IMR-90 (cell line): ENCODE results near the gene WBP2NL. TPM values are rescaled to one million over a fixed set of nuclear protein-coding genes. Genes with fewer than 3 reads are reported as not detected.

Experiments used
- ATAC-seq: fragments of 200-7000 bp; cut with Tn5 transposase; 2 replicates; pipeline ENCODE4 v1.9.1; 2020; ENCODE audit warnings: low read depth, mild to moderate bottlenecking, moderate library complexity
- BruUV-seq: library from RNA; stranded (reverse); fragments of 400-500 nt; replicated peaks from 2 replicates; lab custom pipeline; 2021; lab: Mats Ljungman, UMichigan
- CTCF ChIA-PET: fragments of 300-600 bp; formaldehyde crosslinking; extraction: SDS; loops from one replicate; lab custom pipeline; 2021; ENCODE audit warnings: antibody characterized with exemption; lab: Yijun Ruan, JAX
- POLR2A ChIA-PET: fragments of 300-600 bp; sonication (Branson Sonifier 250); formaldehyde crosslinking; loops from one replicate; lab custom pipeline; 2022; ENCODE audit warnings: antibody characterized with exemption; ENCODE audit not compliant: unreplicated experiment; lab: Charles Lee
- DNase-seq: peaks from one replicate; pipeline ENCODE4 v3.0.0; 2013
- H2AFZ ChIP-seq: replicated peaks from 2 replicates; pipeline ENCODE3; 2013; ENCODE audit warnings: low read length, mild to moderate bottlenecking; ENCODE audit not compliant: poor library complexity
- H2AK5ac ChIP-seq: 2 replicates; pipeline ENCODE4 v1.6.1; 2013; ENCODE audit warnings: low read depth, low read length, inconsistent platforms
- H2AK9ac ChIP-seq: replicated peaks from 2 replicates; pipeline ENCODE3; 2013; ENCODE audit warnings: mild to moderate bottlenecking, low read depth, low read length, moderate library complexity; ENCODE audit not compliant: poor library complexity
- H2BK120ac ChIP-seq: 2 replicates; pipeline ENCODE4 v1.6.1; 2013; ENCODE audit warnings: low read depth, low read length, inconsistent platforms
- H2BK15ac ChIP-seq: 3 replicates; pipeline ENCODE4 v1.6.1; 2013; ENCODE audit warnings: low read depth, low read length, inconsistent platforms
- H2BK20ac ChIP-seq: 2 replicates; pipeline ENCODE4 v1.6.1; 2013; ENCODE audit warnings: low read depth, mild to moderate bottlenecking, inconsistent platforms, low read length, moderate library complexity
- H2BK5ac ChIP-seq: 2 replicates; pipeline ENCODE4 v1.6.1; 2013; ENCODE audit warnings: mild to moderate bottlenecking, low read depth, low read length, inconsistent platforms; ENCODE audit not compliant: poor library complexity, severe bottlenecking
- H3K14ac ChIP-seq: replicated peaks from 2 replicates; pipeline ENCODE4 v1.6.1; 2013; ENCODE audit warnings: low read depth, low read length, inconsistent platforms
- H3K18ac ChIP-seq: 2 replicates; pipeline ENCODE4 v1.6.1; 2013; ENCODE audit warnings: low read depth, low read length, control low read depth
- H3K23ac ChIP-seq: 2 replicates; pipeline ENCODE4 v1.6.1; 2013; ENCODE audit warnings: low read depth, low read length, inconsistent platforms
- H3K27ac ChIP-seq: 2 replicates; pipeline ENCODE4 v1.5.1; 2013; ENCODE audit warnings: mild to moderate bottlenecking, control low read depth, low read length; ENCODE audit not compliant: insufficient read depth
- H3K27me3 ChIP-seq: 2 replicates; pipeline ENCODE4 v1.6.1; 2013; ENCODE audit warnings: low read length; ENCODE audit not compliant: control insufficient read depth, insufficient read depth
- H3K36me3 ChIP-seq: 2 replicates; pipeline ENCODE4 v1.6.1; 2013; ENCODE audit warnings: low read length, mixed read lengths; ENCODE audit not compliant: control insufficient read depth, insufficient read depth
- H3K4ac ChIP-seq: 2 replicates; pipeline ENCODE4 v1.6.1; 2013; ENCODE audit warnings: low read depth, low read length, inconsistent platforms
- H3K4me1 ChIP-seq: 2 replicates; pipeline ENCODE4 v1.6.1; 2013; ENCODE audit warnings: low read length, mixed read lengths; ENCODE audit not compliant: control insufficient read depth, insufficient read depth
- H3K4me2 ChIP-seq: 2 replicates; pipeline ENCODE4 v1.6.1; 2013; ENCODE audit warnings: low read depth, mild to moderate bottlenecking, control low read depth, low read length, moderate library complexity
- H3K4me3 ChIP-seq: 2 replicates; pipeline ENCODE4 v1.5.1; 2013; ENCODE audit warnings: low read depth, mild to moderate bottlenecking, control low read depth, low read length, moderate library complexity; ENCODE audit not compliant: insufficient read depth
- H3K56ac ChIP-seq: 2 replicates; pipeline ENCODE4 v1.6.1; 2013; ENCODE audit warnings: low read length, inconsistent platforms; ENCODE audit not compliant: insufficient read depth; ENCODE audit errors: extremely low read depth
- H3K79me1 ChIP-seq, 2 experiments: 2 replicates each; pipeline ENCODE4 v1.6.1; 2013; ENCODE audit warnings: low read length in 2 of 2, inconsistent platforms in 1 of 2, low read depth in 1 of 2
- H3K9ac ChIP-seq: 2 replicates; pipeline ENCODE4 v1.6.1; 2013; ENCODE audit warnings: low read depth, low read length, control low read depth
- H3K9me1 ChIP-seq: 2 replicates; pipeline ENCODE4 v1.6.1; 2013; ENCODE audit warnings: low read length, inconsistent platforms; ENCODE audit not compliant: insufficient read depth
- H3K9me3 ChIP-seq: 2 replicates; pipeline ENCODE4 v1.6.1; 2013; ENCODE audit warnings: low read length; ENCODE audit not compliant: control insufficient read depth, insufficient read depth
- H4K20me1 ChIP-seq: 2 replicates; pipeline ENCODE4 v1.6.1; 2013; ENCODE audit warnings: low read length, inconsistent platforms; ENCODE audit not compliant: insufficient read depth
- H4K5ac ChIP-seq: 2 replicates; pipeline ENCODE4 v1.6.1; 2013; ENCODE audit warnings: mild to moderate bottlenecking, low read depth, low read length, control low read depth
- H4K8ac ChIP-seq, 2 experiments: 2 replicates each; pipeline ENCODE4 v1.6.1; 2013; ENCODE audit warnings: low read depth in 2 of 2, low read length in 2 of 2, control low read depth in 1 of 2, inconsistent platforms in 1 of 2
- H4K91ac ChIP-seq: 2 replicates; pipeline ENCODE4 v1.6.1; 2013; ENCODE audit warnings: low read depth, low read length, inconsistent platforms; ENCODE audit not compliant: insufficient read depth
- BHLHE40 ChIP-seq: fragments of 150-350 bp; IDR thresholded peaks from 2 replicates; pipeline ENCODE4 v1.6.1; 2016; ENCODE audit warnings: mild to moderate bottlenecking, low read depth, low read length
- SMC3 ChIP-seq: fragments of 150-350 bp; IDR thresholded peaks from 2 replicates; pipeline ENCODE4 v1.6.1; 2016; ENCODE audit warnings: low read depth, mild to moderate bottlenecking, antibody characterized with exemption, low read length, moderate library complexity
- WGBS, 2 experiments: methylation state at CpG; one replicate each; pipeline versions ENCODE4 v1.1.5 to v1.1.7; 2013; ENCODE audit warnings: missing lambda C conversion rate in 2 of 2; ENCODE audit not compliant: insufficient read length in 1 of 2; ENCODE audit errors: extremely low coverage in 2 of 2; 5-methylcytosine and 5-hydroxymethylcytosine counted together
- dilution Hi-C: fragments of 300-500 bp; cut with HindIII; formaldehyde crosslinking; loops from one replicate; pipeline ENCODE4 v1.14.3; 2018; ENCODE audit warnings: low sequenced_read_pairs; ENCODE audit not compliant: unreplicated experiment
- in situ Hi-C: fragments of 300-500 bp; cut with MboI; formaldehyde crosslinking; loops from 3 replicates; pipeline ENCODE4 v1.14.3; 2019; ENCODE audit warnings: low sequenced_read_pairs, inconsistent platforms, mixed read lengths
- intact Hi-C: fragments of 100-400 bp; cut with micrococcal nuclease; formaldehyde crosslinking; loops from 2 replicates; pipeline ENCODE4 v1.10.0; 2022
- polyA plus RNA-seq, 3 experiments: library from polyadenylated mRNA; depleted of rRNA; stranded (reverse); fragments of >200 nt; gene quantifications; 2 replicates each; pipeline ENCODE4 v1.2.3, GENCODE V29; 2012; ENCODE audit warnings: low replicate concordance in 1 of 3
- total RNA-seq: library from RNA; depleted of rRNA; stranded (reverse); fragments of >200 nt; gene quantifications from 2 replicates; pipeline ENCODE4 v1.2.3, GENCODE V29; 2012
- TF ChIP-seq, protein P1 (sequence below): conservative IDR thresholded peaks from 2 replicates; pipeline ENCODE4 v1.5.1; 2012; ENCODE audit warnings: mild to moderate bottlenecking, low read depth, low read length, improper control_type of control experiment

The WBP2NL gene
- total and polyA plus RNA-seq, 2 of the 4 experiments (the other 2 are of a cell fraction) = not detected

GRCh38 chr22:41963453-41964111, 35.0 kb upstream of the WBP2NL start:
- H3K4me1 ChIP-seq = no peaks in the 10 kb centered on the region; the same call in 1 of the 2 replicates
- H2AK5ac ChIP-seq = no peak overlapping the region
- no peak overlapping the region for H2AK9ac ChIP-seq
- intact Hi-C loops (no loop called here), dilution Hi-C loops (no loop called here), in situ Hi-C loops (no loop called here)
- no TSS peak for BruUV-seq
- no peak overlapping the region for H3K4ac ChIP-seq
- no peak overlapping the region for H2BK20ac ChIP-seq
- H2BK5ac ChIP-seq = no peak overlapping the region
- H3K9me3 ChIP-seq = no peaks in the 10 kb centered on the region
- no peak overlapping the region for H4K91ac ChIP-seq
- TF ChIP-seq, protein P1, sequence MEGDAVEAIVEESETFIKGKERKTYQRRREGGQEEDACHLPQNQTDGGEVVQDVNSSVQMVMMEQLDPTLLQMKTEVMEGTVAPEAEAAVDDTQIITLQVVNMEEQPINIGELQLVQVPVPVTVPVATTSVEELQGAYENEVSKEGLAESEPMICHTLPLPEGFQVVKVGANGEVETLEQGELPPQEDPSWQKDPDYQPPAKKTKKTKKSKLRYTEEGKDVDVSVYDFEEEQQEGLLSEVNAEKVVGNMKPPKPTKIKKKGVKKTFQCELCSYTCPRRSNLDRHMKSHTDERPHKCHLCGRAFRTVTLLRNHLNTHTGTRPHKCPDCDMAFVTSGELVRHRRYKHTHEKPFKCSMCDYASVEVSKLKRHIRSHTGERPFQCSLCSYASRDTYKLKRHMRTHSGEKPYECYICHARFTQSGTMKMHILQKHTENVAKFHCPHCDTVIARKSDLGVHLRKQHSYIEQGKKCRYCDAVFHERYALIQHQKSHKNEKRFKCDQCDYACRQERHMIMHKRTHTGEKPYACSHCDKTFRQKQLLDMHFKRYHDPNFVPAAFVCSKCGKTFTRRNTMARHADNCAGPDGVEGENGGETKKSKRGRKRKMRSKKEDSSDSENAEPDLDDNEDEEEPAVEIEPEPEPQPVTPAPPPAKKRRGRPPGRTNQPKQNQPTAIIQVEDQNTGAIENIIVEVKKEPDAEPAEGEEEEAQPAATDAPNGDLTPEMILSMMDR = no peak
- TF ChIP-seq BHLHE40 = no peak
- no peak for TF ChIP-seq SMC3
- DNase-seq (peak; percentile 43), ATAC-seq (no peak)
- H2AFZ ChIP-seq = no peak overlapping the region
- no peak overlapping the region for H3K23ac ChIP-seq
- no peak overlapping the region for H3K9ac ChIP-seq
- no peak overlapping the region for H4K5ac ChIP-seq
- H3K79me1 ChIP-seq = no peaks in the 10 kb centered on the region
- H3K14ac ChIP-seq = no peak overlapping the region
- H3K27ac ChIP-seq = no peak overlapping the region
- no peak overlapping the region for H2BK15ac ChIP-seq
- POLR2A ChIA-PET = no interaction called here
- H3K4me3 ChIP-seq = no peak overlapping the region
- CTCF ChIA-PET = no interaction called here
- H3K4me2 ChIP-seq = no peak overlapping the region
- no peak overlapping the region for H2BK120ac ChIP-seq
- H3K36me3 ChIP-seq = no peaks in the 10 kb centered on the region
- 23% methylated on average over 3 of the region's 9 CpGs; no CpG with 5 or more reads in 1 of the 2 experiments for WGBS, 2 experiments
- H3K18ac ChIP-seq = no peak overlapping the region
- H3K9me1 ChIP-seq = no peaks in the 10 kb centered on the region
- H3K27me3 ChIP-seq = peaks cover 8% of the 10 kb centered on the region; the same call in 1 of the 2 replicates
- H4K8ac ChIP-seq = no peak overlapping the region
- no peaks in the 10 kb centered on the region for H4K20me1 ChIP-seq
- no peak overlapping the region for H3K56ac ChIP-seq
